Hepatocyte (in vitro differentiated cells): ENCODE data around the gene PTPRS.

Experiments
- CTCF ChIP-seq: fragments of 200-600 bp; sonication (generic); IDR thresholded peaks from 2 replicates; pipeline ENCODE4 v1.5.1; 2016; ENCODE audit warnings: antibody characterized with exemption, mild to moderate bottlenecking; ENCODE audit not compliant: poor library complexity
- EZH2 ChIP-seq: fragments of 200-600 bp; sonication (generic); IDR thresholded peaks from 2 replicates; pipeline ENCODE4 v1.6.1; 2016; ENCODE audit warnings: antibody characterized with exemption, mild to moderate bottlenecking, borderline replicate concordance

GRCh38 chr19:5294403-5295160 is 46.0 kb downstream of the PTPRS start:
- TF ChIP-seq EZH2 (no peak), CTCF (no peak)
